Spleen (tissue), 11 donors: Measurements from ENCODE around the gene AGBL1. TPM values are rescaled to one million over a fixed set of nuclear protein-coding genes. Genes with fewer than 3 reads are reported as not detected.

Source experiments
- DNase-seq: peaks from one replicate; pipeline ENCODE4 v3.0.0-alpha.2; 2020
- H3K27ac ChIP-seq, 8 donors: fragments of 200-600 bp; sonication (generic) in 7 of 8; 1 replicate in 4 of 8; 2 replicates in 4 of 8; pipeline versions ENCODE4 v1.5.0 to v1.8.0; 2016 to 2021; ENCODE audit warnings: inconsistent platforms in 4 of 8, mild to moderate bottlenecking in 4 of 8, moderate library complexity in 1 of 8
- H3K27me3 ChIP-seq, 7 donors: fragments of 200-600 bp; sonication (generic) in 6 of 7; replicated peaks in 1 of 7; 1 replicate in 4 of 7; 2 replicates in 3 of 7; pipeline versions ENCODE4 v1.5.0 to v1.8.0; 2016 to 2021; ENCODE audit warnings: inconsistent platforms in 3 of 7, mild to moderate bottlenecking in 1 of 7
- H3K36me3 ChIP-seq, 6 donors: fragments of 200-600 bp; sonication (generic) in 5 of 6; 1 replicate in 4 of 6; 2 replicates in 2 of 6; pipeline versions ENCODE4 v1.5.0 to v1.8.0; 2016 to 2021; ENCODE audit warnings: inconsistent platforms in 2 of 6
- H3K4me1 ChIP-seq, 6 donors: fragments of 200-600 bp; sonication (generic) in 5 of 6; 1 replicate in 3 of 6; 2 replicates in 3 of 6; pipeline versions ENCODE4 v1.5.0 to v1.8.0; 2016 to 2021; ENCODE audit warnings: inconsistent platforms in 3 of 6
- H3K4me3 ChIP-seq, 8 donors: fragments of 200-600 bp; sonication (generic) in 7 of 8; 1 replicate in 4 of 8; 2 replicates in 4 of 8; pipeline versions ENCODE4 v1.5.0 to v1.8.0; 2016 to 2021; ENCODE audit warnings: inconsistent platforms in 4 of 8, mild to moderate bottlenecking in 4 of 8, moderate library complexity in 2 of 8
- H3K9me3 ChIP-seq, 8 donors: fragments of 200-600 bp; sonication (generic) in 7 of 8; 1 replicate in 4 of 8; 2 replicates in 4 of 8; pipeline versions ENCODE4 v1.5.0 to v1.8.0; 2016 to 2021; ENCODE audit warnings: inconsistent platforms in 4 of 8
- POLR2A ChIP-seq, 3 donors: fragments of 450-650 bp; IDR thresholded peaks; one replicate each; pipeline ENCODE4 v1.5.1; 2017; ENCODE audit warnings: antibody characterized with exemption in 3 of 3, mild to moderate bottlenecking in 1 of 3
- POLR2AphosphoS5 ChIP-seq, 3 donors: sonication (generic); formaldehyde crosslinking; IDR thresholded peaks; one replicate each; pipeline ENCODE4 v1.5.1; 2017; ENCODE audit warnings: antibody characterized with exemption in 3 of 3
- WGBS, 5 donors: extraction: QIAGEN DNeasy Blood & Tissue Kit in 3 of 5; methylation state at CpG; one replicate each; pipeline versions ENCODE4 v1.1.5 to v1.1.7; 2013 to 2018; 5-methylcytosine and 5-hydroxymethylcytosine counted together
- intact Hi-C: fragments of 100-400 bp; cut with DNase I; formaldehyde crosslinking; loops from one replicate; pipeline ENCODE4 v1.15.0; 2023; ENCODE audit warnings: low total_unique reads
- polyA plus RNA-seq, 3 donors: library from polyadenylated mRNA; stranded (reverse); fragments of 200-250 nt; gene quantifications; one replicate each; pipeline ENCODE4 v1.2.1, GENCODE V29; 2013
- total RNA-seq, 7 donors: library from RNA; depleted of rRNA in 3 of 7; stranded (reverse); fragments of >200 nt in 3 of 7; fragmentation: NEBNext Ultra II Directional in 4 of 7; extraction: Animal tissue kit (Norgen Biotek cat#: 25700) in 4 of 7; gene quantifications; one replicate each; pipeline versions ENCODE4 v1.1.0 to v1.2.1, GENCODE V29; 2016 to 2021
- TF ChIP-seq, protein P1 (sequence below), 11 experiments: fragments of 200-600 bp in 7 of 11; fragments of 450-650 bp in 4 of 11; sonication (generic) in 4 of 11; IDR thresholded peaks in 8 of 11; conservative IDR thresholded peaks in 3 of 11; 1 replicate in 7 of 11; 2 replicates in 4 of 11; pipeline versions ENCODE4 v1.4.0 to v1.8.0; 2016 to 2021; ENCODE audit warnings: antibody characterized with exemption in 11 of 11, inconsistent platforms in 4 of 11, mild to moderate bottlenecking in 1 of 11
- donor health status: healthy with polysubstance abuse.
- donor health status: DM: no; HTN: no; CAD: no; lungs with moderate emphysema.
- donor health status: DM: no; HTN: no; CAD: no.
- donor health status: Bipolar disorder and iron deficiency.
- donor health status: healthy.
- donor health status: DM: no; HTN: no; CAD: no.
- donor health status: DM: yes; HTN: yes; CAD: no.

Gene AGBL1
- total and polyA plus RNA-seq, 10 donors, result not detected

DNA sequence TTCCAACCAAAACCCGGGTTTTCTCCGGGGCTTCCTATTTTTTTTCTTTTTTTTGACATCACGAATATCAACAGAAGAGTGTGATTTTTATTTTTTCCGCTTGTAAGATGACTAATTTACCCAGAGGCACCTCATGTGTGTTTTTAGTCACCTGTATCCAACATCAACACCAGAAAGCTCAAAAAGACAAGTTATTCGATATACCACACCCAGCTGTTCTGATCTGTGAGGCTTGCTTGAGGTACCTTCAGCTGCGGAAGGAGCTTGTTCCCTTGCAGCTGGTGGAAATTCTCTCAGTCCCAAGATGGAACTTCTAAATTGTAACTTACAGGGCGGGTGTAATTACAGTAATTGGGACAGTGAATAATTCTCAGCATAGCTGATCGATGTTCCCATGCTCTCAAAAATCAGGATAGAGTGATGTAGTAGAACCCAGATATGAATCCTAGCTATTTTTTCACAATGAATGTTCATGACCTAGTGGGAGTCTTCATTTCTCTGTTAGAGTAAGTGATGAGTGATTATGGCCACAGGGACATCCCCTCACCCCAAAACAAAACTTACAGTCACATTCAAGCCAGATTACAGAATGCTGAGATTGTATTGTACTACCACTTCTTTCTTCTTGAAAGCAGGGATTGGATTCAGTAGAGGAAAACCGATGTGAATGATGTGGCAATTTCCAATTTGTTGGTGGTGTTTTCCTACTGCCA is 232.1 kb downstream of the AGBL1 start:
- H3K27ac ChIP-seq, result no peak overlapping the region
- intact Hi-C loops, result no loop called here
- WGBS, 5 donors, result 82 to 92% (median 86%) methylated on average over 9 of the region's 9 CpGs

DNA sequence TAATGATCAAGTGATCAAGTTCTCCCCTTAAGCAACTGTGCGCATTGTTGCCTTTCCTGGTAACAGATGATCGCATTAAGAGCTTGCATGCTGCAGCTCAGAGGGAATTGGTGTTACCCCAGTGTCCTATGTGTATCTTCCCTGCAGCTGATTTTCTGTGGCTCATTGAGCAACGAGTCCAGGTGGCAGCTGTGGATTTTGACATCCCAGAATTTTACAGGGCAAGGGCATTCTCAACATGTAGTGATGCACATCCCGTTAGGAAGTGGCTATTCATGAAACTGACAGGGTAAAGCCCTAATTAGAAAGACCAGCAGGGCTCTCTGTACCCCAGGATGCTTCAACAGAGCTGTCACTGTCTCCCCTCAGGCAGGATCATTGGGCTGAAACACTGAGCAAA is 232.8 kb downstream of the AGBL1 start:
- 63 to 79% (median 64%) methylated on average over 4 of the region's 4 CpGs for WGBS, 5 donors
- intact Hi-C loops, result no loop called here

More for the DNA sequence above, 232.1 kb downstream of the AGBL1 start:
- Histone ChIP-seq H3K4me3 (no peak overlapping the region), H3K36me3 (no peaks in the 10 kb centered on the region), H3K9me3 (peaks cover 0 to 8% (median 0%) of the 10 kb centered on the region in 8 donors), H3K27me3 (peaks cover 0 to 9% (median 0%) of the 10 kb centered on the region in 7 donors), H3K4me1 (no peaks in the 10 kb centered on the region)
- DNase-seq, result no peak
- no peak for TF ChIP-seq POLR2AphosphoS5 (IDR thresholded peaks at IDR 0.05)
- TF ChIP-seq, protein P1, sequence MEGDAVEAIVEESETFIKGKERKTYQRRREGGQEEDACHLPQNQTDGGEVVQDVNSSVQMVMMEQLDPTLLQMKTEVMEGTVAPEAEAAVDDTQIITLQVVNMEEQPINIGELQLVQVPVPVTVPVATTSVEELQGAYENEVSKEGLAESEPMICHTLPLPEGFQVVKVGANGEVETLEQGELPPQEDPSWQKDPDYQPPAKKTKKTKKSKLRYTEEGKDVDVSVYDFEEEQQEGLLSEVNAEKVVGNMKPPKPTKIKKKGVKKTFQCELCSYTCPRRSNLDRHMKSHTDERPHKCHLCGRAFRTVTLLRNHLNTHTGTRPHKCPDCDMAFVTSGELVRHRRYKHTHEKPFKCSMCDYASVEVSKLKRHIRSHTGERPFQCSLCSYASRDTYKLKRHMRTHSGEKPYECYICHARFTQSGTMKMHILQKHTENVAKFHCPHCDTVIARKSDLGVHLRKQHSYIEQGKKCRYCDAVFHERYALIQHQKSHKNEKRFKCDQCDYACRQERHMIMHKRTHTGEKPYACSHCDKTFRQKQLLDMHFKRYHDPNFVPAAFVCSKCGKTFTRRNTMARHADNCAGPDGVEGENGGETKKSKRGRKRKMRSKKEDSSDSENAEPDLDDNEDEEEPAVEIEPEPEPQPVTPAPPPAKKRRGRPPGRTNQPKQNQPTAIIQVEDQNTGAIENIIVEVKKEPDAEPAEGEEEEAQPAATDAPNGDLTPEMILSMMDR (IDR thresholded peaks at IDR 0.05 in 8 of 11, conservative IDR thresholded peaks at IDR 0.05 in 3 of 11), result no peak
- no peak for TF ChIP-seq POLR2A (IDR thresholded peaks at IDR 0.05)

DNA sequence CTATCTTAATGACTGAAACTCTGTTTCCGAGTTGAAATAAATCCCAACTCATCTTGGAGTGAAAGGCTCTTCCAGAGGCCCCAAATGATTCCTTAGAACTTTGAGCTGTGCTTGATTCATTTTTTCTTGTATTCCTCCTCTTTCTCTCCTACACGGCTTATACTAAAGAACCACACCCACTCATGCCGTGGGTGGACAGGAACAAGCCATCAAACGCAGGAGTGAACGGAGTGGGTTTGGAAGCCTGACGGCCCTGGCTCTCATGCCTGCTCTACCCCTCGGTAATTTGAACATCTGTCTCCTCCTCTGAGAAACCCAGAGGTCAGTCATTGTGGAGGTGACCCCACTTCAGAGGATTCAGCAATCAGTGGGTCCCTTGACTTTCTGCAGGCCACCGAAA is 236.5 kb downstream of the AGBL1 start:
- no peak for TF ChIP-seq POLR2A (IDR thresholded peaks at IDR 0.05)
- TF ChIP-seq, protein P1 (IDR thresholded peaks at IDR 0.05 in 8 of 11, conservative IDR thresholded peaks at IDR 0.05 in 3 of 11), result no peak
- no peak for TF ChIP-seq POLR2AphosphoS5 (IDR thresholded peaks at IDR 0.05)
- H3K27me3 ChIP-seq, result peaks cover 0 to 9% (median 0%) of the 10 kb centered on the region in 7 donors
- H3K27ac ChIP-seq, result peak overlapping the region in 4 of 8 donors; percentile 12 to 44 (median 32)
- H3K9me3 ChIP-seq, result peaks cover 0 to 6% (median 0%) of the 10 kb centered on the region in 8 donors
- H3K4me3 ChIP-seq, result no peak overlapping the region
- intact Hi-C loops, result no loop called here
- no peaks in the 10 kb centered on the region for H3K36me3 ChIP-seq
- WGBS, 5 donors, result 19 to 31% (median 25%) methylated on average over 8 of the region's 8 CpGs
- no peaks in the 10 kb centered on the region for H3K4me1 ChIP-seq
- DNase-seq, result no peak

More for the DNA sequence above, 232.8 kb downstream of the AGBL1 start:
- Histone ChIP-seq H3K27me3 (peaks cover 0 to 9% (median 0%) of the 10 kb centered on the region in 7 donors), H3K4me3 (no peak overlapping the region), H3K36me3 (no peaks in the 10 kb centered on the region), H3K9me3 (peaks cover 0 to 8% (median 0%) of the 10 kb centered on the region in 8 donors), H3K4me1 (no peaks in the 10 kb centered on the region), H3K27ac (no peak overlapping the region)
- DNase-seq, result no peak
- TF ChIP-seq, protein P1 (IDR thresholded peaks at IDR 0.05 in 8 of 11, conservative IDR thresholded peaks at IDR 0.05 in 3 of 11), result no peak
- TF ChIP-seq POLR2A (IDR thresholded peaks at IDR 0.05), result no peak
- no peak for TF ChIP-seq POLR2AphosphoS5 (IDR thresholded peaks at IDR 0.05)

DNA sequence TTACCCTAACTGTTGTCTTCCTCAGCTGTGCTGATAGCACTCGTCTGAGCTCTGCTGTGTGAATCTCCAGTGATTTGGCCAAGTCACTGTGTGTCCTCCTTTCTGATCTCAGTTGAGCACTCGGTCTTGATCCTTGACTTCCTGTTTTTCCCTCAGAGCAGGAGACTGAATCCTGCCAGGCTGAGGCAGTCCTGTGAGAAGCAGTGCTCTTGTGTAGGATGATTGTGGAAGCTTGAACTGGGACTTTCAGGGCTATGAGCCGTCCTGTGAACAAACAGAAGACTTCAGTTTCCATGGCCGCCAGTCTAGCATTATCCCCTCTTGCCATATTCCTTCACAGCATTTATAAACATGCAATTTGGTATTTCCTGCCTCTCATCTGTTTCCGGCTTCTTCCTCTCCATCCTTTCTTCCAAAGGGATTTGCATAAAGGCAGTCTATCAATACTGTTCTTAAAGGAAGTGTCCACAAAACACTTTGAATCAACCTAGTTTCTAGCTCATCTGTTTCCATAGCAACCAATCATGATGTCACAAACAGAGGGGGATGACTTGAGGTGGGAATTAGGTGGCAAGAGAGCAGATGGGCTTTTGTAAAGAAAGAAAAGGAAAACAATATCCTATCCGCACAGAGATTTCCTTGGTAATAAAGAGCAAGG is 237.2 kb downstream of the AGBL1 start:
- TF ChIP-seq, protein P1 (IDR thresholded peaks at IDR 0.05 in 8 of 11, conservative IDR thresholded peaks at IDR 0.05 in 3 of 11), result no peak
- no peak for TF ChIP-seq POLR2A (IDR thresholded peaks at IDR 0.05)
- no peak for TF ChIP-seq POLR2AphosphoS5 (IDR thresholded peaks at IDR 0.05)
- Histone ChIP-seq H3K36me3 (no peaks in the 10 kb centered on the region), H3K4me1 (no peaks in the 10 kb centered on the region), H3K4me3 (no peak overlapping the region), H3K27me3 (peaks cover 0 to 9% (median 0%) of the 10 kb centered on the region in 7 donors), H3K9me3 (peaks cover 0 to 6% (median 0%) of the 10 kb centered on the region in 8 donors), H3K27ac (peak overlapping the region in 4 of 8 donors; percentile 12 to 44 (median 32))
- WGBS, 5 donors, result 23 to 30% (median 29%) methylated on average over 6 of the region's 6 CpGs
- intact Hi-C loops, result no loop called here
- no peak for DNase-seq
